ENCODE results near the gene PPP1R8.

GRCh38 chr1:27869719-27870085 is 39.1 kb downstream of the PPP1R8 start:
- TF ChIP-seq CTCF (IDR thresholded peaks at IDR 0.05) (no peak), ZFX (IDR thresholded peaks at IDR 0.05; ENCODE audit: borderline replicate concordance) (no peak)

All from 22Rv1 (cell line).